CD14-positive monocyte (primary cell): ENCODE measurements around the gene ZNF776. TPM values are rescaled to one million over a fixed set of nuclear protein-coding genes. Genes with fewer than 3 reads are reported as not detected.
A peak's percentile ranks its signal among the peaks of the same experiment; 100 is the strongest.
"Not testable (repeated sequence)": the region's sequence is repeated elsewhere in the genome, so short reads cannot be mapped to it uniquely, and the experiment has no call there.

Experiments used
- DNase-seq, 3 donors: peaks; one replicate each; pipeline ENCODE4 v3.0.0-alpha.2; 2011 to 2022
- H2AFZ ChIP-seq: 2 replicates; pipeline ENCODE4 v1.6.0; 2012; ENCODE audit warnings: mild to moderate bottlenecking, low read depth, low read length, inconsistent platforms; ENCODE audit not compliant: insufficient read depth, poor library complexity, severe bottlenecking
- H3K27ac ChIP-seq, 2 donors: 1 replicate in 1 of 2; 2 replicates in 1 of 2; pipeline ENCODE4 v1.5.1; 2012 to 2013; ENCODE audit warnings: low read length in 2 of 2, control low read depth in 1 of 2, inconsistent platforms in 1 of 2, low read depth in 1 of 2, mild to moderate bottlenecking in 1 of 2
- H3K27me3 ChIP-seq, 2 donors: one replicate each; pipeline versions ENCODE4 v1.6.0 to v1.6.1; 2011 to 2013; ENCODE audit warnings: low read length in 2 of 2; ENCODE audit not compliant: control insufficient read depth in 2 of 2, insufficient read depth in 2 of 2
- H3K36me3 ChIP-seq, 2 donors: replicated peaks in 1 of 2; 1 replicate in 1 of 2; 2 replicates in 1 of 2; pipeline versions ENCODE4 v1.5.1 to v1.6.1; 2012 to 2013; ENCODE audit warnings: low read length in 2 of 2, control low read depth in 1 of 2, inconsistent platforms in 1 of 2, mild to moderate bottlenecking in 1 of 2; ENCODE audit not compliant: insufficient read depth in 2 of 2, control insufficient read depth in 1 of 2
- H3K4me1 ChIP-seq, 2 donors: 1 replicate in 1 of 2; 2 replicates in 1 of 2; pipeline versions ENCODE4 v1.5.1 to v1.6.1; 2012 to 2013; ENCODE audit warnings: low read length in 2 of 2, control low read depth in 1 of 2, inconsistent platforms in 1 of 2, mild to moderate bottlenecking in 1 of 2, moderate library complexity in 1 of 2; ENCODE audit not compliant: insufficient read depth in 2 of 2, control insufficient read depth in 1 of 2
- H3K4me2 ChIP-seq: replicated peaks from 2 replicates; pipeline ENCODE3; 2012; ENCODE audit warnings: low read length, moderate library complexity, mild to moderate bottlenecking; ENCODE audit not compliant: poor library complexity, severe bottlenecking; ENCODE audit errors: extremely low read depth
- H3K4me3 ChIP-seq, 3 experiments: fragments of 200-600 bp in 1 of 3; sonication (generic) in 1 of 3; replicated peaks in 1 of 3; 1 replicate in 2 of 3; 2 replicates in 1 of 3; pipeline ENCODE4 v1.5.1; 2011 to 2013; ENCODE audit warnings: low read length in 3 of 3, mild to moderate bottlenecking in 3 of 3, control low read depth in 2 of 3, low read depth in 2 of 3, inconsistent platforms in 1 of 3, moderate library complexity in 1 of 3
- H3K79me2 ChIP-seq: 2 replicates; pipeline ENCODE4 v1.6.0; 2012; ENCODE audit warnings: mild to moderate bottlenecking, control low read depth, inconsistent platforms, low read length, moderate library complexity; ENCODE audit not compliant: insufficient read depth
- H3K9ac ChIP-seq: 2 replicates; pipeline ENCODE4 v1.6.0; 2017; ENCODE audit warnings: low read length, mild to moderate bottlenecking; ENCODE audit not compliant: insufficient read depth, poor library complexity, severe bottlenecking
- H3K9me3 ChIP-seq, 2 donors: replicated peaks in 1 of 2; 1 replicate in 1 of 2; 2 replicates in 1 of 2; pipeline versions ENCODE4 v1.5.1 to v1.6.1; 2012 to 2013; ENCODE audit warnings: low read length in 2 of 2, control low read depth in 1 of 2; ENCODE audit not compliant: control insufficient read depth in 1 of 2, insufficient read depth in 1 of 2
- H4K20me1 ChIP-seq: 2 replicates; pipeline ENCODE4 v1.6.0; 2012; ENCODE audit warnings: mild to moderate bottlenecking, low read length, control low read depth, moderate library complexity; ENCODE audit not compliant: insufficient read depth
- H3K27ac Mint-ChIP-seq, 7 donors: one replicate each; pipeline ENCODE4 v1.8.0; 2020; ENCODE audit warnings: mild to moderate bottlenecking in 7 of 7, mixed read lengths in 7 of 7, moderate library complexity in 6 of 7, inconsistent platforms in 2 of 7
- H3K27me3 Mint-ChIP-seq, 3 donors: one replicate each; pipeline ENCODE4 v1.8.0; 2021 to 2022; ENCODE audit warnings: low read depth in 3 of 3, mild to moderate bottlenecking in 3 of 3, mixed read lengths in 3 of 3, moderate library complexity in 3 of 3, inconsistent platforms in 1 of 3
- H3K36me3 Mint-ChIP-seq, 2 donors: one replicate each; pipeline ENCODE4 v1.8.0; 2020; ENCODE audit warnings: mixed read lengths in 2 of 2, inconsistent platforms in 1 of 2, mild to moderate bottlenecking in 1 of 2
- H3K4me1 Mint-ChIP-seq: one replicate; pipeline ENCODE4 v1.8.0; 2020; ENCODE audit warnings: mild to moderate bottlenecking, mixed read lengths
- H3K4me3 Mint-ChIP-seq, 2 donors: one replicate each; pipeline ENCODE4 v1.8.0; 2020; ENCODE audit warnings: mild to moderate bottlenecking in 2 of 2, mixed read lengths in 2 of 2, moderate library complexity in 1 of 2
- H3K9me3 Mint-ChIP-seq, 7 donors: one replicate each; pipeline ENCODE4 v1.8.0; 2020 to 2022; ENCODE audit warnings: mixed read lengths in 7 of 7, mild to moderate bottlenecking in 6 of 7, moderate library complexity in 6 of 7, inconsistent platforms in 2 of 7
- WGBS: methylation state at CpG from one replicate; pipeline ENCODE4 v1.1.5; 2013; ENCODE audit warnings: missing lambda C conversion rate; ENCODE audit not compliant: insufficient coverage; 5-methylcytosine and 5-hydroxymethylcytosine counted together
- intact Hi-C, 2 donors: fragments of 100-400 bp; cut with micrococcal nuclease; formaldehyde crosslinking; loops; one replicate each; pipeline versions ENCODE4 v1.15.0 to v1.15.1; 2023
- polyA plus RNA-seq, 3 donors: library from polyadenylated mRNA; depleted of rRNA in 1 of 3; unstranded in 2 of 3; stranded (reverse) in 1 of 3; fragments of 300-500 nt in 2 of 3; fragments of >200 nt in 1 of 3; fragmentation: Illumina TruSeq in 2 of 3; gene quantifications; 1 replicate in 2 of 3; 2 replicates in 1 of 3; pipeline ENCODE4 v1.2.3, GENCODE V29; 2012 to 2021
- TF ChIP-seq, protein P1 (sequence below): fragments of 200-600 bp; IDR thresholded peaks from one replicate; pipeline ENCODE4 v1.8.0; 2022; ENCODE audit warnings: antibody characterized with exemption, mild to moderate bottlenecking

Gene ZNF776
- polyA plus RNA-seq, 3 donors, result 1.9 to 4.4 (median 2.9) TPM

DNA sequence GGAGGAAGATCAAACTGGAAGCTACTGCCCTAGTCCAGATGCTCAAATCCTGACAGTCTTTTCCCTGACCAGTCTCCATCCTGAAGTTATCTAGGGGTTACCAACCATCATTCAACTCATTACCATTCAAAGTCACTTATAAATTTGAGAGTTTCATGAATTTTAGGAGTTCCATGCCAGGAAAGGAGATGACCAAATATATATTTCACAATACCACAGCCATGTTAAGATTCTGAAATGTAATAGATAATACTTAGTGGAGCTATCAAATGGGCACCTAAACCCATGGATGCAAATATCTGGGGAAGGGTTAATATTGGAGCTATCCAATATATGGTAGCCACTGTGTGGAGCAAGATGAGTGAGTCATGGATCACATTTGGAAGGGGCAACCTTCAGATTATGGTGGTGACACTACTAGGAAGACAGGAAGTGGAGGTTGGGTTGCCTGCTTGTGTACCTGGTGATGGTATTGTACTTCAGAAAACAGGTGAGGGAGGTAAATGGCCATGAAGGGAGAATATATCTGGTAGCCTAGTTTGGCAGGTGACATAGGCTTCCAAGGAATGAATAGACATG, 41.6 kb downstream of the ZNF776 start:
- Mint-ChIP-seq H3K27me3 (no peaks in the 10 kb centered on the region), H3K36me3 (peaks cover 33 to 39% of the 10 kb centered on the region in 2 donors), H3K4me1 (peaks cover 2% of the 10 kb centered on the region), H3K4me3 (no peak overlapping the region), H3K9me3 (peaks cover 47 to 83% (median 80%) of the 10 kb centered on the region in 7 donors), H3K27ac (no peak overlapping the region)
- H3K79me2 ChIP-seq, result no peaks in the 10 kb centered on the region
- H3K4me1 ChIP-seq, result no peaks in the 10 kb centered on the region
- intact Hi-C loops, result no loop called here
- TF ChIP-seq, protein P1, sequence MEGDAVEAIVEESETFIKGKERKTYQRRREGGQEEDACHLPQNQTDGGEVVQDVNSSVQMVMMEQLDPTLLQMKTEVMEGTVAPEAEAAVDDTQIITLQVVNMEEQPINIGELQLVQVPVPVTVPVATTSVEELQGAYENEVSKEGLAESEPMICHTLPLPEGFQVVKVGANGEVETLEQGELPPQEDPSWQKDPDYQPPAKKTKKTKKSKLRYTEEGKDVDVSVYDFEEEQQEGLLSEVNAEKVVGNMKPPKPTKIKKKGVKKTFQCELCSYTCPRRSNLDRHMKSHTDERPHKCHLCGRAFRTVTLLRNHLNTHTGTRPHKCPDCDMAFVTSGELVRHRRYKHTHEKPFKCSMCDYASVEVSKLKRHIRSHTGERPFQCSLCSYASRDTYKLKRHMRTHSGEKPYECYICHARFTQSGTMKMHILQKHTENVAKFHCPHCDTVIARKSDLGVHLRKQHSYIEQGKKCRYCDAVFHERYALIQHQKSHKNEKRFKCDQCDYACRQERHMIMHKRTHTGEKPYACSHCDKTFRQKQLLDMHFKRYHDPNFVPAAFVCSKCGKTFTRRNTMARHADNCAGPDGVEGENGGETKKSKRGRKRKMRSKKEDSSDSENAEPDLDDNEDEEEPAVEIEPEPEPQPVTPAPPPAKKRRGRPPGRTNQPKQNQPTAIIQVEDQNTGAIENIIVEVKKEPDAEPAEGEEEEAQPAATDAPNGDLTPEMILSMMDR, result no peak
- no peak overlapping the region for H3K27ac ChIP-seq
- H2AFZ ChIP-seq, result no peak overlapping the region
- no peak overlapping the region for H3K9ac ChIP-seq
- peaks cover 7 to 62% of the 10 kb centered on the region in 2 donors for H3K36me3 ChIP-seq
- H3K9me3 ChIP-seq, result peaks cover 76 to 83% of the 10 kb centered on the region in 2 donors
- no peak overlapping the region for H3K4me2 ChIP-seq
- no peaks in the 10 kb centered on the region for H3K27me3 ChIP-seq
- no peaks in the 10 kb centered on the region for H4K20me1 ChIP-seq
- H3K4me3 ChIP-seq, result peak overlapping the region in 1 of 3 experiments; percentile 25
- no peak for DNase-seq

- Mint-ChIP-seq H3K27ac (no peak overlapping the region), H3K27me3 (no peaks in the 10 kb centered on the region), H3K36me3 (peaks cover 37 to 45% of the 10 kb centered on the region in 2 donors), H3K4me1 (peaks cover 2% of the 10 kb centered on the region), H3K9me3 (peaks cover 47 to 74% (median 70%) of the 10 kb centered on the region in 7 donors), H3K4me3 (no peak overlapping the region)
- H3K27me3 ChIP-seq, result no peaks in the 10 kb centered on the region
- H3K36me3 ChIP-seq, result peaks cover 9 to 63% of the 10 kb centered on the region in 2 donors
- no peaks in the 10 kb centered on the region for H4K20me1 ChIP-seq
- peaks cover 66 to 73% of the 10 kb centered on the region in 2 donors for H3K9me3 ChIP-seq
- DNase-seq, result no peak
- no peak overlapping the region for H3K4me2 ChIP-seq
- intact Hi-C loops, result no loop called here
- H3K9ac ChIP-seq, result no peak overlapping the region
- no peak overlapping the region for H3K4me3 ChIP-seq
- H2AFZ ChIP-seq, result no peak overlapping the region
- no peaks in the 10 kb centered on the region for H3K4me1 ChIP-seq
- no peak overlapping the region for H3K27ac ChIP-seq
- WGBS, result 100% methylated on average over 4 of the region's 4 CpGs
- H3K79me2 ChIP-seq, result no peaks in the 10 kb centered on the region
- TF ChIP-seq, protein P1, result no peak
These were observed 42.7 kb downstream of the ZNF776 start for GRCh38 chr19:57789288-57789687.

- H3K27ac ChIP-seq, intact Hi-C loops: not testable (repeated sequence)
- peaks cover 10 to 21% of the 10 kb centered on the region in 2 donors for H3K36me3 ChIP-seq
These were observed 50.0 kb downstream of the ZNF776 start for GRCh38 chr19:57796580-57796979.

More at GRCh38 chr19:57796580-57796979, 50.0 kb downstream of the ZNF776 start:
- DNase-seq, H4K20me1 ChIP-seq, H3K9me3 Mint-ChIP-seq, H3K27me3 ChIP-seq, H3K4me3 Mint-ChIP-seq, H3K9ac ChIP-seq, H2AFZ ChIP-seq, H3K4me2 ChIP-seq, H3K9me3 ChIP-seq, H3K79me2 ChIP-seq, H3K4me3 ChIP-seq, H3K27me3 Mint-ChIP-seq: not testable (repeated sequence)
- peaks cover 36 to 41% of the 10 kb centered on the region in 2 donors for H3K36me3 Mint-ChIP-seq
- H3K27ac Mint-ChIP-seq, result peak overlapping the region in 2 of 7 donors; percentile 10 to 50
- H3K4me1 ChIP-seq, result peaks cover 24 to 28% of the 10 kb centered on the region in 2 donors
- no CpG with 5 or more reads among the region's 1 CpG for WGBS
- peaks cover 28% of the 10 kb centered on the region for H3K4me1 Mint-ChIP-seq
